HL-60 (cell line): ENCODE results near the gene FGD6.
"Not testable (repeated sequence)": the region's sequence is repeated elsewhere in the genome, so short reads cannot be mapped to it uniquely, and the experiment has no call there.

Experiments
- DNase-seq, 2 experiments: peaks; one replicate each; pipeline ENCODE4 v3.0.0-alpha.2; 2010 to 2020; ENCODE audit warnings: low read depth in 1 of 2, low spot score in 1 of 2
- H3K27ac ChIP-seq: fragments of 250-450 bp; sonication (Bioruptor Pico); replicated peaks from 2 replicates; pipeline ENCODE4 v1.5.1; 2020; ENCODE audit warnings: mild to moderate bottlenecking, moderate library complexity
- H3K27me3 ChIP-seq: fragments of 250-450 bp; sonication (Bioruptor Pico); 2 replicates; pipeline ENCODE4 v1.5.1; 2021; ENCODE audit warnings: mild to moderate bottlenecking, moderate library complexity; ENCODE audit not compliant: insufficient read depth, poor library complexity, severe bottlenecking
- H3K4me3 ChIP-seq: replicated peaks from 2 replicates; pipeline ENCODE4 v1.5.1; 2011; ENCODE audit warnings: mild to moderate bottlenecking, control low read depth, low read length; ENCODE audit not compliant: insufficient read depth
- CTCF ChIP-seq: IDR thresholded peaks from one replicate; pipeline ENCODE4 v1.5.1; 2011; ENCODE audit warnings: low read length, control low read depth, inconsistent platforms; ENCODE audit not compliant: insufficient read depth
- GABPA ChIP-seq: IDR thresholded peaks from 2 replicates; pipeline ENCODE4 v1.6.1; 2012; ENCODE audit warnings: low read depth
- POLR2AphosphoS5 ChIP-seq: IDR thresholded peaks from 2 replicates; pipeline ENCODE4 v1.6.1; 2012; ENCODE audit warnings: low read depth
- REST ChIP-seq: IDR thresholded peaks from 2 replicates; pipeline ENCODE4 v1.6.1; 2012; ENCODE audit warnings: low read depth; ENCODE audit not compliant: insufficient replicate concordance
- SPI1 ChIP-seq: IDR thresholded peaks from 2 replicates; pipeline ENCODE4 v1.6.1; 2012; ENCODE audit warnings: low read depth, mild to moderate bottlenecking, borderline replicate concordance

The FGD6 gene

GRCh38 chr12:95239216-95239615 is 21.9 kb upstream of the FGD6 start:
- H3K27me3 ChIP-seq, result no peaks in the 10 kb centered on the region
- no peak for DNase-seq
- H3K27ac ChIP-seq, result no peak overlapping the region
- TF ChIP-seq POLR2AphosphoS5, result no peak
- no peak for TF ChIP-seq GABPA
- TF ChIP-seq CTCF, result no peak
- no peak for TF ChIP-seq REST
- TF ChIP-seq SPI1, result no peak
- no peak overlapping the region for H3K4me3 ChIP-seq

GRCh38 chr12:95238150-95238549 is 20.9 kb upstream of the FGD6 start:
- no peak for DNase-seq
- TF ChIP-seq REST (no peak), GABPA (no peak), SPI1 (no peak), CTCF (no peak), POLR2AphosphoS5 (no peak)
- no peaks in the 10 kb centered on the region for H3K27me3 ChIP-seq
- no peak overlapping the region for H3K4me3 ChIP-seq
- no peak overlapping the region for H3K27ac ChIP-seq

- Histone ChIP-seq H3K27me3 (no peaks in the 10 kb centered on the region), H3K27ac (no peak overlapping the region), H3K4me3 (no peak overlapping the region)
- DNase-seq, result no peak
- TF ChIP-seq REST (no peak), GABPA (no peak), SPI1 (no peak), POLR2AphosphoS5 (no peak), CTCF (no peak)
Observed at GRCh38 chr12:95237315-95237714, 20.0 kb upstream of the FGD6 start.

GRCh38 chr12:95235621-95236020 is 18.4 kb upstream of the FGD6 start:
- not testable (repeated sequence) for DNase-seq, H3K27me3 ChIP-seq, H3K27ac ChIP-seq, H3K4me3 ChIP-seq

GRCh38 chr12:95234187-95234586 is 16.9 kb upstream of the FGD6 start:
- not testable (repeated sequence) for H3K27me3 ChIP-seq, DNase-seq, H3K27ac ChIP-seq, H3K4me3 ChIP-seq
